NB4 (cell line): ENCODE measurements around the gene ZMYM2.
"Not testable (repeated sequence)": the region's sequence is repeated elsewhere in the genome, so short reads cannot be mapped to it uniquely, and the experiment has no call there.

Source experiments
- POLR2A ChIP-seq: IDR thresholded peaks from 2 replicates; pipeline ENCODE4 v1.6.1; 2011; ENCODE audit warnings: mild to moderate bottlenecking; ENCODE audit not compliant: insufficient read length; ENCODE audit errors: extremely low read depth
- TF ChIP-seq, protein P1 (sequence below): IDR thresholded peaks from 2 replicates; pipeline ENCODE4 v1.6.1; 2011; ENCODE audit warnings: low read depth, low read length
- TF ChIP-seq, protein P2 (sequence below): IDR thresholded peaks from one replicate; pipeline ENCODE4 v1.5.1; 2012; ENCODE audit warnings: low read depth, low read length

DNA sequence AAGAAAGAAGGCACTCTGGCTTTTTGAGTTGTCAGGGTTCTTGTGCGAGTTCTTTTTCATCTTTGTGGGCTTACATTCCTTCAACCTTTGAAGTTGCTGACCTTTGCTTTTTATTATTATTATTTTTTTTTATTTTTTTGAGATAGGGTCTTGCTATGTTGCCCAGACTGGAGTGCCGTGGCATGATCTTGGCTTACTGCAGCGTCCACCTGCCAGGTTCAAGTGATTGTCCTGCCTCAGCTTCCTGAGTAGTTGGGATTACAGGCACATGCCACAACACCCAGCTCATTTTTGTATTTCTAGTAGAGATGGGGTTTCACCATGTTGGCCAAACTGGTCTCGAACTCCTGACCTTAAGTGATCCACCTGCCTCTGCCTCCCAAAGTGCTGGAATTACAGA lies 84.1 kb downstream of the ZMYM2 start:
- TF ChIP-seq, protein P1, sequence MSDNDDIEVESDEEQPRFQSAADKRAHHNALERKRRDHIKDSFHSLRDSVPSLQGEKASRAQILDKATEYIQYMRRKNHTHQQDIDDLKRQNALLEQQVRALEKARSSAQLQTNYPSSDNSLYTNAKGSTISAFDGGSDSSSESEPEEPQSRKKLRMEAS = not testable (repeated sequence)
- TF ChIP-seq, protein P2, sequence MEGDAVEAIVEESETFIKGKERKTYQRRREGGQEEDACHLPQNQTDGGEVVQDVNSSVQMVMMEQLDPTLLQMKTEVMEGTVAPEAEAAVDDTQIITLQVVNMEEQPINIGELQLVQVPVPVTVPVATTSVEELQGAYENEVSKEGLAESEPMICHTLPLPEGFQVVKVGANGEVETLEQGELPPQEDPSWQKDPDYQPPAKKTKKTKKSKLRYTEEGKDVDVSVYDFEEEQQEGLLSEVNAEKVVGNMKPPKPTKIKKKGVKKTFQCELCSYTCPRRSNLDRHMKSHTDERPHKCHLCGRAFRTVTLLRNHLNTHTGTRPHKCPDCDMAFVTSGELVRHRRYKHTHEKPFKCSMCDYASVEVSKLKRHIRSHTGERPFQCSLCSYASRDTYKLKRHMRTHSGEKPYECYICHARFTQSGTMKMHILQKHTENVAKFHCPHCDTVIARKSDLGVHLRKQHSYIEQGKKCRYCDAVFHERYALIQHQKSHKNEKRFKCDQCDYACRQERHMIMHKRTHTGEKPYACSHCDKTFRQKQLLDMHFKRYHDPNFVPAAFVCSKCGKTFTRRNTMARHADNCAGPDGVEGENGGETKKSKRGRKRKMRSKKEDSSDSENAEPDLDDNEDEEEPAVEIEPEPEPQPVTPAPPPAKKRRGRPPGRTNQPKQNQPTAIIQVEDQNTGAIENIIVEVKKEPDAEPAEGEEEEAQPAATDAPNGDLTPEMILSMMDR = not testable (repeated sequence)
- TF ChIP-seq POLR2A = not testable (repeated sequence)
